PFSK-1 (cell line): ENCODE results near the gene DNM1L.
A peak's percentile ranks its signal among the peaks of the same experiment; 100 is the strongest.

Source experiments
- POLR2AphosphoS5 ChIP-seq: IDR thresholded peaks from 2 replicates; pipeline ENCODE4 v1.6.1; 2012; ENCODE audit warnings: low read depth, mild to moderate bottlenecking, control low read depth, low read length, moderate library complexity
- TAF1 ChIP-seq: IDR thresholded peaks from 2 replicates; pipeline ENCODE4 v1.6.1; 2012; ENCODE audit warnings: low read length, control low read depth, borderline replicate concordance; ENCODE audit not compliant: insufficient read depth
- TF ChIP-seq, protein P1 (sequence below), 2 experiments: IDR thresholded peaks; 2 replicates each; pipeline versions ENCODE4 v1.6.1 to v1.8.0; 2011 to 2012; ENCODE audit warnings: low read depth in 2 of 2, low read length in 2 of 2, control low read depth in 1 of 2, inconsistent platforms in 1 of 2, mild to moderate bottlenecking in 1 of 2, moderate library complexity in 1 of 2; ENCODE audit not compliant: insufficient read depth in 1 of 2

- peak; percentile 97 for TF ChIP-seq TAF1
- TF ChIP-seq POLR2AphosphoS5 = peak; percentile 95
- TF ChIP-seq, protein P1, sequence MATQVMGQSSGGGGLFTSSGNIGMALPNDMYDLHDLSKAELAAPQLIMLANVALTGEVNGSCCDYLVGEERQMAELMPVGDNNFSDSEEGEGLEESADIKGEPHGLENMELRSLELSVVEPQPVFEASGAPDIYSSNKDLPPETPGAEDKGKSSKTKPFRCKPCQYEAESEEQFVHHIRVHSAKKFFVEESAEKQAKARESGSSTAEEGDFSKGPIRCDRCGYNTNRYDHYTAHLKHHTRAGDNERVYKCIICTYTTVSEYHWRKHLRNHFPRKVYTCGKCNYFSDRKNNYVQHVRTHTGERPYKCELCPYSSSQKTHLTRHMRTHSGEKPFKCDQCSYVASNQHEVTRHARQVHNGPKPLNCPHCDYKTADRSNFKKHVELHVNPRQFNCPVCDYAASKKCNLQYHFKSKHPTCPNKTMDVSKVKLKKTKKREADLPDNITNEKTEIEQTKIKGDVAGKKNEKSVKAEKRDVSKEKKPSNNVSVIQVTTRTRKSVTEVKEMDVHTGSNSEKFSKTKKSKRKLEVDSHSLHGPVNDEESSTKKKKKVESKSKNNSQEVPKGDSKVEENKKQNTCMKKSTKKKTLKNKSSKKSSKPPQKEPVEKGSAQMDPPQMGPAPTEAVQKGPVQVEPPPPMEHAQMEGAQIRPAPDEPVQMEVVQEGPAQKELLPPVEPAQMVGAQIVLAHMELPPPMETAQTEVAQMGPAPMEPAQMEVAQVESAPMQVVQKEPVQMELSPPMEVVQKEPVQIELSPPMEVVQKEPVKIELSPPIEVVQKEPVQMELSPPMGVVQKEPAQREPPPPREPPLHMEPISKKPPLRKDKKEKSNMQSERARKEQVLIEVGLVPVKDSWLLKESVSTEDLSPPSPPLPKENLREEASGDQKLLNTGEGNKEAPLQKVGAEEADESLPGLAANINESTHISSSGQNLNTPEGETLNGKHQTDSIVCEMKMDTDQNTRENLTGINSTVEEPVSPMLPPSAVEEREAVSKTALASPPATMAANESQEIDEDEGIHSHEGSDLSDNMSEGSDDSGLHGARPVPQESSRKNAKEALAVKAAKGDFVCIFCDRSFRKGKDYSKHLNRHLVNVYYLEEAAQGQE (IDR thresholded peaks at IDR 0.05; ENCODE audit: insufficient read depth in 1 of 2, low read depth in 2 of 2, low read length in 2 of 2) = peak in 1 of 2 experiments; percentile 54; a peak in 1 of 4 replicates
Observed at GRCh38 chr12:32755654-32756475, 76.8 kb downstream of the DNM1L start, which contains the start of gene YARS2.
